Testis (tissue), 3 donors: ENCODE results near the gene GPR17. TPM values are rescaled to one million over a fixed set of nuclear protein-coding genes. Genes with fewer than 3 reads are reported as not detected.

Source experiments
- DNase-seq: peaks from one replicate; pipeline ENCODE4 v3.0.0-alpha.2; 2019
- H3K27ac ChIP-seq, 2 donors: fragments of 200-600 bp; sonication (generic); one replicate each; pipeline ENCODE4 v1.5.1; 2019
- H3K27me3 ChIP-seq: fragments of 200-600 bp; sonication (generic); one replicate; pipeline ENCODE4 v1.5.1; 2019
- H3K36me3 ChIP-seq: fragments of 200-600 bp; sonication (generic); one replicate; pipeline ENCODE4 v1.5.1; 2017; ENCODE audit warnings: low read depth; ENCODE audit errors: missing control alignments
- H3K4me1 ChIP-seq: fragments of 200-600 bp; sonication (generic); one replicate; pipeline ENCODE4 v1.5.1; 2019
- H3K4me3 ChIP-seq, 2 donors: fragments of 200-600 bp; sonication (generic); one replicate each; pipeline ENCODE4 v1.5.1; 2017 to 2019
- H3K9me3 ChIP-seq: fragments of 200-600 bp; sonication (generic); one replicate; pipeline ENCODE4 v1.5.1; 2017
- POLR2A ChIP-seq: fragments of 450-650 bp; IDR thresholded peaks from one replicate; pipeline ENCODE4 v1.6.1; 2017; ENCODE audit warnings: antibody characterized with exemption, mild to moderate bottlenecking, moderate library complexity
- WGBS, 2 donors: methylation state at CpG; one replicate each; pipeline ENCODE4 v1.1.5; 2018; 5-methylcytosine and 5-hydroxymethylcytosine counted together
- intact Hi-C: fragments of 100-400 bp; cut with DNase I; formaldehyde crosslinking; loops from one replicate; pipeline ENCODE4 v1.15.1; 2023; ENCODE audit warnings: low total_unique reads
- polyA plus RNA-seq: library from polyadenylated mRNA; stranded (reverse); fragments of 350-450 nt; fragmentation: Illumina TruSeq; extraction: RNeasy Lipid Tissue Mini Kit (QIAGEN cat#74804); gene quantifications from one replicate; pipeline ENCODE4 v1.2.3, GENCODE V29; 2014; ENCODE audit warnings: low read depth, low replicate concordance; ENCODE audit not compliant: insufficient read depth
- total RNA-seq, 2 donors: library from RNA; depleted of rRNA; stranded (reverse); fragments of >200 nt; gene quantifications; one replicate each; pipeline ENCODE4 v1.2.3, GENCODE V29; 2016
- TF ChIP-seq, protein P1 (sequence below), 3 experiments: fragments of 450-650 bp in 2 of 3; fragments of 200-600 bp in 1 of 3; sonication (generic) in 1 of 3; IDR thresholded peaks; one replicate each; pipeline ENCODE4 v1.5.1; 2016 to 2019; ENCODE audit warnings: antibody characterized with exemption in 3 of 3, mild to moderate bottlenecking in 2 of 3, moderate library complexity in 1 of 3

Gene GPR17
- total and polyA plus RNA-seq, 3 donors from 2014 or later: 0.25 to 0.29 TPM; not detected in 1

DNA sequence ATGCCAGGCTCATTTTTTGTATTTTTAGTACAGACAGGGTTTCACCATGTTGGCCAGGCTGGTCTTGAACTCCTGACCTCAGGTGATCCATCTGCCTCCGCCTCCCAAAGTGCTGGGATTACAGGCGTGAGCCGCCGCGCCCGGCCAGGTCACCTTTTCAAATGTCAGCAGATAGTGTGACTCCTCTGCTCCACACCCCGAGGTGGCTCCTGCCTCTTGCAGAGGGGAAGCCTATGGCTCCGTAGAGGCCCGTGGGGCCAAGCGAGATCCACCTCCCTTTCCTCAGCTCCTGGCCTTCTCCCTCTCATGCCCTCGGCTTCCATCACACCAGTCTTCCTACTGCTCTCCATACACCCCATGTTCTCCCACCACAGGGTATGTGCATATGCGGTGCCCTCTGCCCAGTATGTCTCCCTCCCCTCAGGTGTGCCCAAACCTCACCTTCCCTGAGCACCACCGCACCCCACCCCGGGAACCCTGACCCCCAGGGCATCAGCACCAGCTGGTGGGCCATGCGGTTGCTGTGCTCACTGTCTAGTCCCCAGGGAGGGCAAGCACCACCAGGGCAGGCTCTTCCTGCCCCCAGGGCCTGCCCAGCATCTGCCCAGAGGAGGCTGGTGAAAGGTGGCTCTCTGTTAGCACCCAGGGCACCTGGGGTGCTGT is 10.7 kb downstream of the GPR17 start:
- Histone ChIP-seq H3K27me3 (no peaks in the 10 kb centered on the region), H3K27ac (no peak overlapping the region), H3K4me1 (peaks cover 30% of the 10 kb centered on the region), H3K36me3 (no peaks in the 10 kb centered on the region), H3K4me3 (no peak overlapping the region), H3K9me3 (no peaks in the 10 kb centered on the region)
- no peak for DNase-seq
- 90 to 92% methylated on average over 14 to 15 of the region's 15 CpGs for WGBS, 2 donors
- TF ChIP-seq, protein P1, sequence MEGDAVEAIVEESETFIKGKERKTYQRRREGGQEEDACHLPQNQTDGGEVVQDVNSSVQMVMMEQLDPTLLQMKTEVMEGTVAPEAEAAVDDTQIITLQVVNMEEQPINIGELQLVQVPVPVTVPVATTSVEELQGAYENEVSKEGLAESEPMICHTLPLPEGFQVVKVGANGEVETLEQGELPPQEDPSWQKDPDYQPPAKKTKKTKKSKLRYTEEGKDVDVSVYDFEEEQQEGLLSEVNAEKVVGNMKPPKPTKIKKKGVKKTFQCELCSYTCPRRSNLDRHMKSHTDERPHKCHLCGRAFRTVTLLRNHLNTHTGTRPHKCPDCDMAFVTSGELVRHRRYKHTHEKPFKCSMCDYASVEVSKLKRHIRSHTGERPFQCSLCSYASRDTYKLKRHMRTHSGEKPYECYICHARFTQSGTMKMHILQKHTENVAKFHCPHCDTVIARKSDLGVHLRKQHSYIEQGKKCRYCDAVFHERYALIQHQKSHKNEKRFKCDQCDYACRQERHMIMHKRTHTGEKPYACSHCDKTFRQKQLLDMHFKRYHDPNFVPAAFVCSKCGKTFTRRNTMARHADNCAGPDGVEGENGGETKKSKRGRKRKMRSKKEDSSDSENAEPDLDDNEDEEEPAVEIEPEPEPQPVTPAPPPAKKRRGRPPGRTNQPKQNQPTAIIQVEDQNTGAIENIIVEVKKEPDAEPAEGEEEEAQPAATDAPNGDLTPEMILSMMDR (IDR thresholded peaks at IDR 0.05): no peak
- TF ChIP-seq POLR2A: no peak
- intact Hi-C loops: no loop called here

DNA sequence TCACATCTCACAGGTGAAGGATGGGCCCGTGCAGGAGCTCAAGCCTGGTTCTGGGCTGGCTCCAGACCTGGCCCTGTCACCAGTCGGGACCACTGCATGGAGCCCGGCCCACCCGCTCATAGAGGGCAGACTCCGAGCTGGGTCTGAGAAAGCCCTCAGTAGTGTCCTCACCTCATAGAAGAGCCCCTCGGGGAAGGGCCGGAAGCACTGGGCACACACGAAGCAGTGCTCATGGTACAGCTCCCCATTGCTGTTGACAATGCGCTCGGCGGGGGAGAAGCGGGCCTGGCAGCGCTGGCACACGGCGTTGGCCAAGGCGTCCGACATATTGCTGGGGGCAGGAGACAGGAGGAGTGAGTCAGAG is 11.3 kb downstream of the GPR17 start:
- H3K27me3 ChIP-seq: no peaks in the 10 kb centered on the region
- WGBS, 2 donors: 91 to 97% methylated on average over 6 to 17 of the region's 17 CpGs
- no peak overlapping the region for H3K27ac ChIP-seq
- H3K4me1 ChIP-seq: peaks cover 33% of the 10 kb centered on the region
- DNase-seq: no peak
- H3K36me3 ChIP-seq: no peaks in the 10 kb centered on the region
- TF ChIP-seq, protein P1 (IDR thresholded peaks at IDR 0.05): no peak
- no peak for TF ChIP-seq POLR2A
- intact Hi-C loops: no loop called here
- no peaks in the 10 kb centered on the region for H3K9me3 ChIP-seq
- no peak overlapping the region for H3K4me3 ChIP-seq

DNA sequence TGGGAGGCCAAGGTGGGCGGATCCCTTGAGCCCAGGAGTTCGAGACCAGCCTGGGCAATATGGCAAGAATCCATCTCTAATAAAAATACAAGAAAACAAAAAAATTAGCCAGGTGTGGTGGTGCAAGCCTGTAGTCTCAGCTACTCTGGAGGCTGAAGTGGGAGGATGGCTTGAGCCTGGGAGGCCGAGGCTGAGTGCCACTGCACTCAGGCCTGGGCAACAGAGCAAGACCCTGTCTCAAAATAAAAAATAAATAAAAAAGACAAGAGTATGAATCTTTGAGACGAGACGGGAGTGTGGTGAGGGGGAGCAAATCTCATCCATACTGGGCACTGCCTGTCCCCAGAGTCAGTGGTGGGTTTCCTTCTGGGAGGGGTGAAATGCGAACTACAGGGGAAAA is 12.2 kb downstream of the GPR17 start:
- 84 to 93% methylated on average over 6 of the region's 6 CpGs for WGBS, 2 donors
- H3K27ac ChIP-seq: peak overlapping the region; percentile 44 to 71
- no peaks in the 10 kb centered on the region for H3K9me3 ChIP-seq
- TF ChIP-seq, protein P1 (IDR thresholded peaks at IDR 0.05): no peak
- no peak for TF ChIP-seq POLR2A
- intact Hi-C loops: no loop called here
- no peaks in the 10 kb centered on the region for H3K36me3 ChIP-seq
- H3K27me3 ChIP-seq: no peaks in the 10 kb centered on the region
- no peak for DNase-seq
- peaks cover 28% of the 10 kb centered on the region for H3K4me1 ChIP-seq
- no peak overlapping the region for H3K4me3 ChIP-seq

DNA sequence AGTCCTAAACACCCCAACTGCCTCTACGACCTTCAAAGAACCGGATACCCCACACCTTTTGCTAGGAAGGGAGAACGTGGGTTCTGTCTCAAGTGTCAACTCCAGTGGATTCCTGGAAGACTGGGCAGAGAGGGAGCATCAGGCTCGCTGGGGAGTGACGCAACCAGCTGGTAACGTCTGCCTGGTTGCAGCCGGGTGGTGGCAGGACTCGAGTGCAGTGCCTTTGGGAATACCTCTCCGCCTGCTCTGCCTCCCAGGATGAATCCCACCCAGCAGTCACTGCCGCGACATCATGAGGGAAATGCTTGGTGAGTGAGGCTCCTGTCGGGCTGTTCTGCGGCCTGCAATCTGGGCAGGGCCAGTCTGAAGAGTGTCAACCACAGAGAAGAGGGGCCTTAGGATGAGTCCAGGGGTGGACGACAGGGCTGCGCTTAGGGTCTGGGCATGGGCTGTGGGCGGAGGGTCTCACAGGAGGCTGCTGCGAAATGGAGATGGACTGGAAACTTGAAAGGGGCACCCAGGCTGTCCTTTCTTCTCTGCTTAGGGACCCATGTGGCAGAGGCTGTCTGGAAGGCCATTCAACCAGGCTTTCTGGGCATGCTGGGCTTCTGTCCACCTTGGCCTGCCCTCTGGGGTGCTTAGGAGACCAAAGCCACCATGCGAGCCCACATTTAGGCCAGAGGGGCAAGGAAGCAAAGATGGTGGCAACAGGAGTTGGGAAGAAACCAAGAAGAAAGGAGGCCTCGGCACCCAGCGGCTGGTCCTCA is 12.9 kb downstream of the GPR17 start:
- DNase-seq: no peak
- no peaks in the 10 kb centered on the region for H3K36me3 ChIP-seq
- 79 to 91% methylated on average over 15 to 20 of the region's 20 CpGs for WGBS, 2 donors
- H3K4me3 ChIP-seq: no peak overlapping the region
- H3K27ac ChIP-seq: peak overlapping the region; percentile 44 to 71
- intact Hi-C loops: no loop called here
- no peaks in the 10 kb centered on the region for H3K27me3 ChIP-seq
- peaks cover 28% of the 10 kb centered on the region for H3K4me1 ChIP-seq
- TF ChIP-seq, protein P1 (IDR thresholded peaks at IDR 0.05): no peak
- TF ChIP-seq POLR2A: no peak
- no peaks in the 10 kb centered on the region for H3K9me3 ChIP-seq
